ENCODE results near the gene ZSCAN10.

- TF ChIP-seq POLR2AphosphoS5 (IDR thresholded peaks at IDR 0.05; ENCODE audit: low read depth, low read length): no peak
- TF ChIP-seq REST (IDR thresholded peaks at IDR 0.05; ENCODE audit: insufficient read depth in 1 of 2, low read depth in 2 of 2, low read length in 2 of 2): no peak
- TF ChIP-seq SIN3A (IDR thresholded peaks at IDR 0.05; ENCODE audit: borderline replicate concordance, insufficient read depth, low read length): no peak
- no peak for TF ChIP-seq TAF1 (IDR thresholded peaks at IDR 0.05; ENCODE audit: borderline replicate concordance, insufficient read depth, low read length)
- no peak for TF ChIP-seq FOXP2 (optimal IDR thresholded peaks at IDR 0.05; ENCODE audit: borderline replicate concordance, extremely low read depth, extremely low read length, insufficient read depth)
These were observed 22.5 kb downstream of the ZSCAN10 start for GRCh38 chr16:3076577-3076976.

All from PFSK-1 (cell line).